Peyer's patch (tissue), 4 donors: ENCODE measurements around the gene SLC6A1.

Source experiments
- CTCF ChIP-seq, 6 experiments: fragments of 450-650 bp in 4 of 6; fragments of 200-600 bp in 2 of 6; sonication (generic) in 1 of 6; IDR thresholded peaks; one replicate each; pipeline ENCODE4 v1.5.1; 2017 to 2019; ENCODE audit warnings: antibody characterized with exemption in 6 of 6, mild to moderate bottlenecking in 3 of 6, moderate library complexity in 1 of 6
- POLR2A ChIP-seq, 2 donors: fragments of 450-650 bp; IDR thresholded peaks; one replicate each; pipeline ENCODE4 v1.5.1; 2017; ENCODE audit warnings: antibody characterized with exemption in 2 of 2, mild to moderate bottlenecking in 2 of 2, moderate library complexity in 2 of 2

GRCh38 chr3:11016727-11017126 lies 24.2 kb downstream of the SLC6A1 start:
- TF ChIP-seq POLR2A (IDR thresholded peaks at IDR 0.05) (no peak), CTCF (IDR thresholded peaks at IDR 0.05) (no peak)
